Fibroblast of villous mesenchyme (primary cell): Measurements from ENCODE around the gene ETV4. TPM values are rescaled to one million over a fixed set of nuclear protein-coding genes. Genes with fewer than 3 reads are reported as not detected.

Source experiments
- DNase-seq: peaks from one replicate; pipeline ENCODE4 v3.0.0-alpha.2; 2010; ENCODE audit warnings: low read depth
- H3K4me3 ChIP-seq: 2 replicates; pipeline ENCODE4 v1.5.1; 2011; ENCODE audit warnings: low read depth, mild to moderate bottlenecking, low read length
- CTCF ChIP-seq: IDR thresholded peaks from 2 replicates; pipeline ENCODE4 v1.5.1; 2012; ENCODE audit warnings: low read depth, mild to moderate bottlenecking, low read length; ENCODE audit not compliant: insufficient read depth
- total RNA-seq: library from RNA; depleted of rRNA; stranded (reverse); fragments of >200 nt; gene quantifications from 2 replicates; pipeline ENCODE4 v1.2.3, GENCODE V29; 2012

The ETV4 gene
- total RNA-seq, 1 donor, result 4.7 TPM

GRCh38 chr17:43578404-43578698 lies 32.2 kb upstream of the ETV4 start:
- no peak overlapping the region for H3K4me3 ChIP-seq
- TF ChIP-seq CTCF, result no peak
- DNase-seq, result no peak

- no peak overlapping the region for H3K4me3 ChIP-seq
- DNase-seq, result no peak
- TF ChIP-seq CTCF, result no peak
These were observed 31.7 kb upstream of the ETV4 start for GRCh38 chr17:43577664-43578403.

DNA sequence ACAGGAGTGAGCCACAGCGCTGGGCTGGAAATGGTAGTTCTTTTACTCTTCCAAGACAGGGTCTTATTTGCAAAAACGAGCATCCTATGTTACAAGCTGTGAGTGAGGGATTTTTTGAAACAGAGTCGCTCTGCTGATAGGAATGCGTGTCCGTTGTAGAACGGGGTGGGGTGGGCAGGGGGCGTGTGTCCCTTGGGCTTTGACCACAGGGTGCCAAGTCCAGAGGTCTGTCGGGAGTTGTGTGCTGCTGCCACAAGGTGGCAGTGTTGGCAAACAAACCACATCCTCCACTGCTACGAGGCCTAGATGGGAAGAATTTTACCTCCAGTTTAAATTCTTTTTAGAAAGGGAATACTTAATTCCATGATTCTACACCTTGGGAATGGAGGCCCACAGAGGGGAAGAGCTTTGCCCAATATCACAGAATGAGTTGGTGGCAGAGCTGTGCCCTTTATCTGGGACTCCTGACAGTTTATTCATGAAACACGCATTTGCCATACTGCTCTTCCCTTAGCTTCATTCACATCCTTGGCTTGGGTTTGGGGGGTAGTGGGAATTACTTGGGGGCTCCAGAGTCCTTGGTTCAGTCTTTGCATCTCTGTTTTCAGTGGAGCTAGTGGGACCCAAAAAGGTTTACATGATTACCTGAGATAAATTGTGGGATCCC lies 30.6 kb upstream of the ETV4 start:
- no peak overlapping the region for H3K4me3 ChIP-seq
- peak; percentile 87 for TF ChIP-seq CTCF
- DNase-seq, result peak; percentile 76

DNA sequence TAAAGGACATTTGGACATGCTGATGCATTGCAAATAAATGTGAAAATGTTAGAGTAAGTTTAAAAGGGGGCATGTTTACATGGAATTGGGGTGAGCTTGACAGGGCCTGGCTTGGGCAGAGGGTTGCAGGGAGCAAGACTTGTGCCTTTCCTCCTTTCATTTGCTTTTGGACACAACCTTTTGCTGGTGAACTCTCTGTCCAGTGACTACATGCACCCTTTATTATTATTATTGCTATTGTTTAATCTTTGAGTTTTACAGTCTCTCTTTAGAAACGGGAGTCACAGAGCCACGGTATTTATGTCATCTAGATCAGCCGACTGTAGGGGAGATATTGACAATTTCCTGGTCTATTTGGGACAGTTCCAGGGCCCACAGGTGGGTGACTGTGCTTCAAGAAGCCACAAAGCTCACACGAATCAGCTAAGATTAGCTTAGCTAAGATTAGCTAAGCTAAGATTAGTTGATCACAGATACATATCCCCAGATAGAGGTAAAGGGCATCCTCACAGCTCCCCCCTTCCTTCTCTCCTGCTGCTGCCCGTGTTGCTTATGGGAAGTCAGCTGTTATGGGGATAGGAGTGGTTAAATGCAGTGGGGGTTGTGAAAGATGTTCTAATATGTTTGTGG lies 28.9 kb upstream of the ETV4 start:
- no peak for DNase-seq
- no peak for TF ChIP-seq CTCF
- H3K4me3 ChIP-seq, result no peak overlapping the region

- H3K4me3 ChIP-seq, result no peak overlapping the region
- no peak for DNase-seq
- TF ChIP-seq CTCF, result no peak
These were observed 28.2 kb upstream of the ETV4 start for GRCh38 chr17:43574348-43574747.

DNA sequence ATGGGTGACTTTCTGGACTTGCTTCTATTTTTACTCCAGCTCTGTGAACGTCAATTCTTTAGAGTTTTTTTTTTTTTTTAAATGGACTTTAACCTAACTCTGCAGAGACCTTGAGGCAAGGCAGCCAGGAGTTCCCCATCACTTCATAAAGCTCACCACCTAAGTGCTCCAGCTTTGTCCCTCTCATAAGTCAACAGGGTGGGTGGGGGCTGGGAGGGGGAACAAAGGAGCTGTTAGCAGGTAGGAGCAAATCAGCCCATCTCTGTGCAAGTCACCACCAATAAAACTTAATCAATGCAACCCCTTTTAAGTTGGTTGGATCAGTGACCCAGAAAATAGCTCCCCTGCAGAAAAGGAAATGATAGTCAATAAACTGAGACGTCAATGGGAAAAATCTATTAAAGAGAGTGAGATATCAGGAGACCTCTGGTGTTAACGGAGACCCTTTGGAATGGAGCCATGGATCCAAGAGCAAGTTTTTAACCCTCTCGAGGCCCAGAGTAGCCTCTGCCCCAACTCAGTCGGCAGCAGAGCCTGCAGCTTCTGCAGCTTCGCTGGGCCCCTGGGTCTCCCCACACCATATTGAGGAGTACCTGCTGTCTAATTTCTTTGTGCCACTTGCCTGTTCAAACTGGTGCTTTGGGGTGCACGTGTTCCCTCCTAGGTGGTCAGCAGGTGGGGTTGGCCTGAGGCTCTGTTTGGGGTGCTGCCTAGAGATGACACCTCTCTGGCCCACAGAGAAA lies 27.6 kb upstream of the ETV4 start:
- no peak for DNase-seq
- TF ChIP-seq CTCF, result no peak
- H3K4me3 ChIP-seq, result no peak overlapping the region
